K562 (cell line): Measurements from ENCODE around the gene MATN1.

Experiments used
- CTCF ChIP-seq, 3 experiments: IDR thresholded peaks in 2 of 3; conservative IDR thresholded peaks in 1 of 3; 2 replicates each; pipeline ENCODE4 v1.5.1; 2011 to 2012; ENCODE audit warnings: low read length in 3 of 3, mild to moderate bottlenecking in 3 of 3, control low read depth in 2 of 3, improper control_type of control experiment in 1 of 3, inconsistent platforms in 1 of 3, low read depth in 1 of 3, mixed read lengths in 1 of 3, moderate library complexity in 1 of 3; ENCODE audit not compliant: insufficient read depth in 2 of 3
- MTF1 ChIP-seq: fragments of 250-450 bp; sonication (Bioruptor Pico); IDR thresholded peaks from 2 replicates; pipeline ENCODE4 v1.9.0; 2021; ENCODE audit warnings: moderate library complexity, mild to moderate bottlenecking, inconsistent platforms, borderline replicate concordance
- MXD1 ChIP-seq: fragments of 250-450 bp; sonication (Bioruptor Pico); IDR thresholded peaks from 2 replicates; pipeline ENCODE4 v1.8.0; 2021; ENCODE audit warnings: borderline replicate concordance, mild to moderate bottlenecking, moderate library complexity; ENCODE audit not compliant: poor library complexity, severe bottlenecking
- PRDM10 ChIP-seq: fragments of 450-650 bp; IDR thresholded peaks from 2 replicates; pipeline ENCODE4 v1.6.1; 2018; ENCODE audit not compliant: partially characterized antibody
- REST ChIP-seq, 2 experiments: fragments of 450-650 bp; formaldehyde crosslinking in 1 of 2; IDR thresholded peaks; 2 replicates each; pipeline versions ENCODE4 v1.4.0 to v1.6.1; 2014 to 2020; ENCODE audit warnings: mild to moderate bottlenecking in 2 of 2, borderline replicate concordance in 1 of 2, low read depth in 1 of 2

- TF ChIP-seq CTCF (IDR thresholded peaks at IDR 0.05 in 2 of 3, conservative IDR thresholded peaks at IDR 0.05 in 1 of 3; ENCODE audit: insufficient read depth in 2 of 3, low read depth in 1 of 3, low read length in 3 of 3) (no peak), PRDM10 (no peak), MXD1 (no peak), REST (IDR thresholded peaks at IDR 0.05; ENCODE audit: borderline replicate concordance) (no peak), REST (CRISPR knock-in tag; IDR thresholded peaks at IDR 0.05; ENCODE audit: low read depth) (no peak), MTF1 (CRISPR knock-in tag) (no peak)
Measured at GRCh38 chr1:30708361-30708728, 15.0 kb downstream of the MATN1 start.
